ENCODE results near the gene POLDIP2. TPM values are rescaled to one million over a fixed set of nuclear protein-coding genes. Genes with fewer than 3 reads are reported as not detected.

The POLDIP2 gene
- total RNA-seq, 2 donors from 2014 or later: 69.0 to 72.1 TPM

DNA sequence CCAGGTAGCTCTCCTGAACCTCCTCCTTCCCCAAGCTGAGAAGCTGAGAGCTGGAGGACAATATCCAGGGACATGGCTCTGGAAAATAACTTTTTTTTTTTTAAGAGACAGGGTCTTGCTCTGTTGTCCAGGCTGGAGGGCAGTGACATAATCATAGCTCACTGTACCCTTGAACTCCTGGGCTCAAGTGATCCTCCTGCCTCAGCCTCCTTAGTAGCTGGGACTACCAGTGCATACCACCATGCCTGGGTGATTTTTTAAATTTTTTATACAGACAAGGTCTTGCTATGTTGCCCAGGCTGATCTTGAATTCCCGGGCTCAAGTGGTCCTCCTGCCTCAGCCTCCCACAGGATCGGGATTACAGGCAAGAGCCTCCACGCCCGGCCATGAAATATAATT is 42.5 kb upstream of the POLDIP2 start:
- peaks cover 5% of the 10 kb centered on the region for H3K4me1 ChIP-seq (ENCODE audit: control insufficient read depth, insufficient read depth, low read length)
- H3K9me3 Mint-ChIP-seq: no peaks in the 10 kb centered on the region
- H3K36me3 ChIP-seq (ENCODE audit: control insufficient read depth, insufficient read depth, low read length): no peaks in the 10 kb centered on the region
- H3K9ac ChIP-seq (ENCODE audit: extremely low read depth, low read length, poor library complexity, severe bottlenecking): no peak overlapping the region
- 77 to 88% methylated on average over 1 to 4 of the region's 4 CpGs for WGBS, 2 experiments (ENCODE audit: insufficient coverage in 1 of 2, insufficient read length in 1 of 2)
- no peak overlapping the region for H3K27ac ChIP-seq (ENCODE audit: low read depth, low read length)
- no peak overlapping the region for H3K4me3 Mint-ChIP-seq
- DNase-seq: no peak
- peaks cover 6% of the 10 kb centered on the region for H3K27me3 Mint-ChIP-seq (ENCODE audit: insufficient read depth)
- no peaks in the 10 kb centered on the region for H3K27me3 ChIP-seq (ENCODE audit: control insufficient read depth, insufficient read depth, low read length, poor library complexity, severe bottlenecking)
- TF ChIP-seq CTCF (conservative IDR thresholded peaks at IDR 0.05): no peak
- H3K36me3 Mint-ChIP-seq (ENCODE audit: low read depth): peaks cover 6% of the 10 kb centered on the region
- no peaks in the 10 kb centered on the region for H3K9me3 ChIP-seq (ENCODE audit: control insufficient read depth, low read length)
- H3K27ac Mint-ChIP-seq: no peak overlapping the region
- no peak overlapping the region for H3K4me3 ChIP-seq (ENCODE audit: low read length)
- peaks cover 29% of the 10 kb centered on the region for H3K4me1 Mint-ChIP-seq

- WGBS, 2 experiments (ENCODE audit: insufficient coverage in 1 of 2, insufficient read length in 1 of 2): 89 to 91% methylated on average over 6 of the region's 6 CpGs
- Mint-ChIP-seq H3K36me3 (ENCODE audit: low read depth) (peaks cover 6% of the 10 kb centered on the region), H3K4me3 (no peak overlapping the region), H3K27me3 (ENCODE audit: insufficient read depth) (no peaks in the 10 kb centered on the region), H3K4me1 (peaks cover 30% of the 10 kb centered on the region), H3K9me3 (no peaks in the 10 kb centered on the region), H3K27ac (no peak overlapping the region)
- Histone ChIP-seq H3K27ac (ENCODE audit: low read depth, low read length) (peak overlapping the region; percentile 53), H3K4me1 (ENCODE audit: control insufficient read depth, insufficient read depth, low read length) (peaks cover 4% of the 10 kb centered on the region), H3K36me3 (ENCODE audit: control insufficient read depth, insufficient read depth, low read length) (no peaks in the 10 kb centered on the region), H3K9me3 (ENCODE audit: control insufficient read depth, low read length) (no peaks in the 10 kb centered on the region), H3K9ac (ENCODE audit: extremely low read depth, low read length, poor library complexity, severe bottlenecking) (no peak overlapping the region), H3K4me3 (ENCODE audit: low read length) (no peak overlapping the region), H3K27me3 (ENCODE audit: control insufficient read depth, insufficient read depth, low read length, poor library complexity, severe bottlenecking) (no peaks in the 10 kb centered on the region)
- TF ChIP-seq CTCF (conservative IDR thresholded peaks at IDR 0.05): no peak
- DNase-seq: no peak
Observed at GRCh38 chr17:28398280-28398981, 41.1 kb upstream of the POLDIP2 start.

DNA sequence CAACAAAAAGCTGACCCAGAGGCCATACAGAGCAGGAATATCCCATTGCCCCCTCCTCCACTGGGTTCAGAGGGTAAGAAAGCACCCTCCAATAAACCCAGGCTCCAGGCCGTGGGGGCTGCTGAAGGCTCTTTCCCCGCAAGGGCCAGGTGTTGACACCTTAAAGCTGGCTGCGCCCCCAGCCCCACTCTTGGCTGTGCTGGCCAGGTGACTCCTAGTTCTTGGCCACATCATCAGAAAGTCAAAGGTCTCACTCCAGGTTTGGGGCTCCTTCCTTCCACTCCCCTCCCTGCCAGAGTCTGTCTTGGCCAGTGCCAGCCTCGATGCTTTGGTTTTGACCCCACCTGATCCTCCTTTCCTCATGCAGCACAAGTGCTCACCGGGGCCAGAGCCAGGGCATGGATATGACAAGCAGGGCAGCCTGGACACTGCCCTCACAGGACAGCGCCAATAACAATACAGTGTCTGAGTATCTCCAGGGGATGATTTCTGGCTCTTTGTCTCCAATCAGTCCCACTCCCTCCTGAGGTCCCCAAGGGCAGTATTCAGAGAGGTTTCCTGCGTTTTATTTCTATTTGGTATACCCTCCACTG is 40.5 kb upstream of the POLDIP2 start:
- no peak for TF ChIP-seq CTCF (conservative IDR thresholded peaks at IDR 0.05)
- DNase-seq: no peak
- H3K4me1 ChIP-seq (ENCODE audit: control insufficient read depth, insufficient read depth, low read length): peaks cover 4% of the 10 kb centered on the region

More for the DNA sequence above, 40.5 kb upstream of the POLDIP2 start:
- peaks cover 6% of the 10 kb centered on the region for H3K36me3 Mint-ChIP-seq (ENCODE audit: low read depth)
- H3K9me3 Mint-ChIP-seq: no peaks in the 10 kb centered on the region
- H3K27ac ChIP-seq (ENCODE audit: low read depth, low read length): no peak overlapping the region
- H3K9me3 ChIP-seq (ENCODE audit: control insufficient read depth, low read length): no peaks in the 10 kb centered on the region
- no peak overlapping the region for H3K4me3 ChIP-seq (ENCODE audit: low read length)
- H3K27me3 Mint-ChIP-seq (ENCODE audit: insufficient read depth): no peaks in the 10 kb centered on the region
- H3K4me3 Mint-ChIP-seq: no peak overlapping the region
- 82 to 87% methylated on average over 5 to 7 of the region's 7 CpGs for WGBS, 2 experiments (ENCODE audit: insufficient coverage in 1 of 2, insufficient read length in 1 of 2)
- no peaks in the 10 kb centered on the region for H3K36me3 ChIP-seq (ENCODE audit: control insufficient read depth, insufficient read depth, low read length)
- H3K4me1 Mint-ChIP-seq: peaks cover 24% of the 10 kb centered on the region
- H3K9ac ChIP-seq (ENCODE audit: extremely low read depth, low read length, poor library complexity, severe bottlenecking): no peak overlapping the region
- H3K27me3 ChIP-seq (ENCODE audit: control insufficient read depth, insufficient read depth, low read length, poor library complexity, severe bottlenecking): no peaks in the 10 kb centered on the region
- peak overlapping the region; percentile 69 for H3K27ac Mint-ChIP-seq
